Measurements from ENCODE around the gene IGHMBP2.
"Not testable (repeated sequence)": the region's sequence is repeated elsewhere in the genome, so short reads cannot be mapped to it uniquely, and the experiment has no call there.

IGHMBP2 gene

GRCh38 chr11:68965901-68966853 lies 62.5 kb downstream of the IGHMBP2 start:
- DNase-seq: no peak

GRCh38 chr11:68966894-68967780 lies 63.4 kb downstream of the IGHMBP2 start:
- no peak for DNase-seq

- no peak for DNase-seq
Observed at GRCh38 chr11:68968306-68969250, 64.9 kb downstream of the IGHMBP2 start.

- no peak for DNase-seq
Observed at GRCh38 chr11:68969386-68969785, 65.7 kb downstream of the IGHMBP2 start.

- no peak for DNase-seq
Observed at GRCh38 chr11:68970921-68971636, 67.4 kb downstream of the IGHMBP2 start.

GRCh38 chr11:68973219-68973618 lies 69.5 kb downstream of the IGHMBP2 start:
- no peak for DNase-seq

- not testable (repeated sequence) for DNase-seq
Observed at GRCh38 chr11:68973706-68974105, 70.0 kb downstream of the IGHMBP2 start.

- no peak for DNase-seq
Observed at GRCh38 chr11:68974421-68975194, 70.9 kb downstream of the IGHMBP2 start.

- no peak for DNase-seq
Observed at GRCh38 chr11:68976095-68976494, 72.4 kb downstream of the IGHMBP2 start.

GRCh38 chr11:68976563-68976962 lies 72.9 kb downstream of the IGHMBP2 start:
- DNase-seq: no peak

- no peak for DNase-seq
Observed at GRCh38 chr11:68977781-68978625, 74.3 kb downstream of the IGHMBP2 start.

- no peak for DNase-seq
Observed at GRCh38 chr11:68978626-68978930, 74.9 kb downstream of the IGHMBP2 start.

GRCh38 chr11:68978931-68979594 lies 75.4 kb downstream of the IGHMBP2 start:
- no peak for DNase-seq

GRCh38 chr11:68979931-68980775 lies 76.5 kb downstream of the IGHMBP2 start:
- DNase-seq: no peak

GRCh38 chr11:68980776-68981065 lies 77.0 kb downstream of the IGHMBP2 start, which contains the start of gene MRGPRD:
TSS of gene MRGPRD (minus strand) at chr11:68980986. CDS start at chr11:68980986, 0 bp downstream.
- DNase-seq: no peak

- DNase-seq: no peak
Observed at GRCh38 chr11:68982134-68982533, 78.4 kb downstream of the IGHMBP2 start.

GRCh38 chr11:68983801-68984200 lies 80.1 kb downstream of the IGHMBP2 start:
- no peak for DNase-seq

- DNase-seq: no peak
Observed at GRCh38 chr11:68987211-68987610, 83.5 kb downstream of the IGHMBP2 start.

GRCh38 chr11:68988491-68988890 lies 84.8 kb downstream of the IGHMBP2 start:
- no peak for DNase-seq

All from activated naive CD4-positive, alpha-beta T cell (primary cell).